Measurements from ENCODE around the gene IDS. TPM values are rescaled to one million over a fixed set of nuclear protein-coding genes. Genes with fewer than 3 reads are reported as not detected.
A peak's percentile ranks its signal among the peaks of the same experiment; 100 is the strongest.
"Not testable (repeated sequence)": the region's sequence is repeated elsewhere in the genome, so short reads cannot be mapped to it uniquely, and the experiment has no call there.

IDS gene
- polyA plus RNA-seq, 3 donors = 29.7 to 47.5 (median 33.0) TPM

- no peak for DNase-seq (ENCODE audit: extremely low read depth in 1 of 11, low read depth in 9 of 11, low spot score in 4 of 11)
Observed at GRCh38 chrX:149513825-149514428, 8.8 kb upstream of the IDS start.

GRCh38 chrX:149512225-149512885, 7.2 kb upstream of the IDS start:
- peak in 2 of 11 donors; percentile 20 to 32 for DNase-seq (ENCODE audit: extremely low read depth in 1 of 11, low read depth in 9 of 11, low spot score in 4 of 11)

- DNase-seq (ENCODE audit: extremely low read depth in 1 of 11, low read depth in 9 of 11, low spot score in 4 of 11) = no peak
Observed at GRCh38 chrX:149511081-149511480, 6.0 kb upstream of the IDS start.

- no peak for DNase-seq (ENCODE audit: extremely low read depth in 1 of 11, low read depth in 9 of 11, low spot score in 4 of 11)
Observed at GRCh38 chrX:149510386-149510785, 5.3 kb upstream of the IDS start.

GRCh38 chrX:149508467-149508866, 3.4 kb upstream of the IDS start:
- no peak for DNase-seq (ENCODE audit: extremely low read depth in 1 of 11, low read depth in 9 of 11, low spot score in 4 of 11)

- DNase-seq (ENCODE audit: extremely low read depth in 1 of 11, low read depth in 9 of 11, low spot score in 4 of 11) = no peak
Observed at GRCh38 chrX:149506349-149506748, 1.2 kb upstream of the IDS start.

GRCh38 chrX:149505671-149506070, 565 bp upstream of the IDS start:
- DNase-seq (ENCODE audit: extremely low read depth in 1 of 11, low read depth in 9 of 11, low spot score in 4 of 11) = no peak

GRCh38 chrX:149504226-149504914, 736 bp downstream of the IDS start:
- DNase-seq (ENCODE audit: extremely low read depth in 1 of 11, low read depth in 9 of 11, low spot score in 4 of 11) = no peak

- DNase-seq (ENCODE audit: extremely low read depth in 1 of 11, low read depth in 9 of 11, low spot score in 4 of 11) = not testable (repeated sequence)
Observed at GRCh38 chrX:149503446-149503845, 1.7 kb downstream of the IDS start.

GRCh38 chrX:149502923-149503322, 2.2 kb downstream of the IDS start:
- DNase-seq (ENCODE audit: extremely low read depth in 1 of 11, low read depth in 9 of 11, low spot score in 4 of 11) = not testable (repeated sequence)

GRCh38 chrX:149499766-149500165, 5.3 kb downstream of the IDS start:
- no peak for DNase-seq (ENCODE audit: extremely low read depth in 1 of 11, low read depth in 9 of 11, low spot score in 4 of 11)

GRCh38 chrX:149498767-149499166, 6.3 kb downstream of the IDS start:
- DNase-seq (ENCODE audit: extremely low read depth in 1 of 11, low read depth in 9 of 11, low spot score in 4 of 11) = no peak

GRCh38 chrX:149497626-149498025, 7.5 kb downstream of the IDS start:
- no peak for DNase-seq (ENCODE audit: extremely low read depth in 1 of 11, low read depth in 9 of 11, low spot score in 4 of 11)

GRCh38 chrX:149497054-149497453, 8.1 kb downstream of the IDS start:
- no peak for DNase-seq (ENCODE audit: extremely low read depth in 1 of 11, low read depth in 9 of 11, low spot score in 4 of 11)

GRCh38 chrX:149495573-149496071, 9.5 kb downstream of the IDS start:
- DNase-seq (ENCODE audit: extremely low read depth in 1 of 11, low read depth in 9 of 11, low spot score in 4 of 11) = no peak

GRCh38 chrX:149494844-149495565, 10.1 kb downstream of the IDS start:
- no peak for DNase-seq (ENCODE audit: extremely low read depth in 1 of 11, low read depth in 9 of 11, low spot score in 4 of 11)

GRCh38 chrX:149493567-149494562, 11.2 kb downstream of the IDS start:
- no peak for DNase-seq (ENCODE audit: extremely low read depth in 1 of 11, low read depth in 9 of 11, low spot score in 4 of 11)

- no peak for DNase-seq (ENCODE audit: extremely low read depth in 1 of 11, low read depth in 9 of 11, low spot score in 4 of 11)
Observed at GRCh38 chrX:149491812-149492211, 13.3 kb downstream of the IDS start.
